IPS-18c (cell line): ENCODE measurements around the gene TMOD3.

Experiments used
- H3K4me3 ChIP-seq: 2 replicates; pipeline ENCODE4 v1.7.0; 2013; ENCODE audit warnings: low read depth, mild to moderate bottlenecking, low read length, moderate library complexity; ENCODE audit not compliant: insufficient read depth
- H3K9me3 ChIP-seq: one replicate; pipeline ENCODE4 v1.6.1; 2013; ENCODE audit warnings: mild to moderate bottlenecking, low read length, moderate library complexity; ENCODE audit not compliant: control insufficient read depth, insufficient read depth

Gene TMOD3

DNA sequence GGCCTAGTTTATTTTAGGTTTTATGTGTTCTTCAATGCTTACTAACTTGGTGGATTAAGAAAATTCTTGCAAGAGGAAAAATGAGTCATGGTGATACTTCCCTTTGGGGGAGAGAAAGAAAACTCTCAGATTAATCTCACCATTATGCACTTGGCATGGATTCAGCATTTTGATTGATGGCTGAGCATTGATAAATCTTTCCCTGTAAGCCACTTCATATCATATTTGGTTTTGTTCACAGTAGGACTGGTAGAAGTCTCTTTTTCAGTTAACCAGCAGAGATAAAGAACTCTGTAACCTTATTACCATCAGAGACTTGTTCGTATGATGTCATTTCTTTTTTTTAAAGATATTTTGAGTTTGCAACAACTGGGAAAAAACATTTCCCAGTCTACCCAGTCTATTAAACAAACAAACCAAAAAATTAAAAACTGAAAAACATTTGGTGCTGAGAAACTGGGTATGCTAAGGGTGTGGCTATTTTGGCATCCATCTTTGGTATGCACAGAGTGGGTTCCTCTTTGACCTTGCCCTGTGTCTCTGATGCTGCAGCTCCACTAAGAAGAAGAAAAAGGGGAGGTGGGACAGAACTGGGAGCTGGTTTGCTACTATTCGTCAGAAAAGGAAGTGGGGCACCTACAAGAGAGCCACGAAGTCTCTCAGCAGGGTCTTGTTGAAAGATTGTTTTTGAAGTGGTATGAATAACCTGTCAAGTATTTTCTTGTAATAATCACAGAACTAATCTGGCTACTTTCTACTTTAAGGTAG is 17.2 kb downstream of the TMOD3 start:
- Histone ChIP-seq H3K9me3 (no peaks in the 10 kb centered on the region), H3K4me3 (no peak overlapping the region)

DNA sequence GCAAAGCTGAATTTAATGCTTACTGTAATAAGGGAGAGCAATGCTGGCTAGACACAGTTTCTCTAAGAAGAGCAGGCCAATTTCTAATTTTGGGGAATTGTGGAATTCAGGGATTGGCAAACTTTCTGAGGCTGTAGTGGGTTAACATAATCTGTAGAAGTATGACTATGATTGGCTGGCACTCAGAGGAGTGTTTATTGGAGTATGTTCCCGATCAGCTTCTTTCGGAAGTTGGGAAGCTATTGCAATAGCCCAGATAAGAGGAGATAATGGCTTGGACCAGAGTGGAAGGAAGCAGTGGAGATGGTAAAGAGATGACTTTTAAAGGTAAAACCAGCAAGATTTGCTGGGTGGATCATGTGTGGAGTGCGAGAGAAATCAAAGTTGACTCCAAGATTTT is 19.4 kb downstream of the TMOD3 start:
- Histone ChIP-seq H3K4me3 (no peak overlapping the region), H3K9me3 (no peaks in the 10 kb centered on the region)

DNA sequence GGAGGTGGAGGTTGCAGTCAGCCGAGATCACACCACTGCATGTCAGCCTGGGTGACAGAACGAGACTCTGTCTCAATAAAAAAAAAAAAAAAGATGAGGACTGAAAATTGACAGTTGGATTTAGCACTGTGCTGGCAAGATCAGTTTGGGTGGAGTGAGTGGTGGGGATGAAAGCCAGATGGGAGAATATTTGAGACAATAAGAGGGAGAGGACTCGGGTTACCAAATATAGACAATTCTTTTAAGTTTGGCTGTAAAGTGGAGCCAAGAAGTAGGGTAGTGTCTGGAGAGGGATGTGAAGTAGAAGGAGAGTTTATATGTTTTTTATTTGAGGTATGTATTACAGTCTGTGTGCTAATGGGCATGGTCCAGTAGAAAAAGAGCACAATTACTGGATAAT is 20.4 kb downstream of the TMOD3 start:
- Histone ChIP-seq H3K4me3 (no peak overlapping the region), H3K9me3 (no peaks in the 10 kb centered on the region)

DNA sequence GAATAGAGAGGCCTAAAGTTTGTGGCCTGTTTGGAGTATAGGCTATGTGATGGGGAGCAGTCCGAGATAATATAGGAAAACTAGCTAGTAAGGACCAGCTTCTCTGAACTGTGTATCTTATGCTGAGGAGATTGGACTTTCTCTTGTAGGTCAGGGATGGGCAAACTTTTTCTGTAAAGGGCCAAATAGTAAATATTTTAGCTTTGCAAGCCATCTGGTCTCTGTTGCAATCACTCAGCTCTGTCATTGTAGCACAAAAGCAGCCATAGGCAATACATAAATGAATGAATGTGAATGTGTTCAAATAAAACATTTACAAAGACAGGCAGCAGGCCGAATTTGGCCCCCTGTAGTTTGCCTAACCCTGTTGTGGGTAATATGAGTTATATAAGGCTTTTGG is 24.5 kb downstream of the TMOD3 start:
- no peaks in the 10 kb centered on the region for H3K9me3 ChIP-seq
- no peak overlapping the region for H3K4me3 ChIP-seq

DNA sequence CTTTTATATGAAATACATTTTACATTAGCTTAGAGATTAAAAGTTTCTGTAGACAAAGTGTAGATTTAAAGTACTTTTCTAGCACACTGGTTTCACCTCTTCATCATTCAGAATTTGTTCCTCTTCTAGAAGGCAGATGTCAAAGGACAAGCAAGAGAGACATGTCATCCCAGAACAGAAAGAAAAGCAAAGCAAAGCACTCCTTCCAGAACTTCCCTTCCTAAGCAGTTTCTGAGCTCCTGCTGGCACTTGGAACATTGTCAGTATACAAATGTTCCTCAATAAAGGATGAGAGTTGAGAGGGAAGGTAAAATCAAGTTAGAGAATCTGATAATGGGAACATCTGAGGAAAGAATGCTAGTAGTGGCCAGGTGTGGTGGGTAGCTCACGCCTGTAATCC is 26.2 kb downstream of the TMOD3 start:
- H3K4me3 ChIP-seq = no peak overlapping the region

DNA sequence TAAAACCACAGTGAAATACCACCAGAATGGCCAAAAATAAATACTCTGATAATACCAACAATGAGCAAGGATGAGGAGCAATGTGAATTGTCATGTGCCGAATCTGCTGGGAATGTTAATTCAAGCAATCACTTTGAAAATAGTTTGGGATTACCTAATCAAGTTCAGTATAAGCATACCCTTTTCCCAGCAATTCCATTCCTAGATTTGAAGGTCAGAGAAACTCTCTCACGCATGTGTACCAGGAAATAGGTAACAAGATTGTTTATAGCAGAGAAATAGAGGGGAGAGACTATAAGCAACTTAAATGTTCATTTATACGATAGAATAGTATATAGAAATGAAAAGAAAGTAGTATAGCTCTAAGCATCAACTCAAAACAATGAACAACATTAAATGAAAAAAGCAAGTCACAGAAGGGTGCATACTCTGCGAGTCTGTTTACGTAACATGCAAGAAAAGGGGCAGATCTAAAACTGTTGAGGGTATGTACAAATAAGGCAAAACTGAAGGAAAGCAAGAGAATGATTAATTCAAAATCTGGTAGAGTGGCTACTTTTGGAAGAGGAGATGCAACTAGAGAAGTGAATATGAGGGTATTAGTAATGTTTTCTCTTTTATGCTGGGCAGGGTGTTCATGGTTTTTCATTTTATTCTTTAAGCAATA is 27.4 kb downstream of the TMOD3 start:
- Histone ChIP-seq H3K4me3 (no peak overlapping the region), H3K9me3 (no peaks in the 10 kb centered on the region)

More for the DNA sequence above, 26.2 kb downstream of the TMOD3 start:
- no peaks in the 10 kb centered on the region for H3K9me3 ChIP-seq

DNA sequence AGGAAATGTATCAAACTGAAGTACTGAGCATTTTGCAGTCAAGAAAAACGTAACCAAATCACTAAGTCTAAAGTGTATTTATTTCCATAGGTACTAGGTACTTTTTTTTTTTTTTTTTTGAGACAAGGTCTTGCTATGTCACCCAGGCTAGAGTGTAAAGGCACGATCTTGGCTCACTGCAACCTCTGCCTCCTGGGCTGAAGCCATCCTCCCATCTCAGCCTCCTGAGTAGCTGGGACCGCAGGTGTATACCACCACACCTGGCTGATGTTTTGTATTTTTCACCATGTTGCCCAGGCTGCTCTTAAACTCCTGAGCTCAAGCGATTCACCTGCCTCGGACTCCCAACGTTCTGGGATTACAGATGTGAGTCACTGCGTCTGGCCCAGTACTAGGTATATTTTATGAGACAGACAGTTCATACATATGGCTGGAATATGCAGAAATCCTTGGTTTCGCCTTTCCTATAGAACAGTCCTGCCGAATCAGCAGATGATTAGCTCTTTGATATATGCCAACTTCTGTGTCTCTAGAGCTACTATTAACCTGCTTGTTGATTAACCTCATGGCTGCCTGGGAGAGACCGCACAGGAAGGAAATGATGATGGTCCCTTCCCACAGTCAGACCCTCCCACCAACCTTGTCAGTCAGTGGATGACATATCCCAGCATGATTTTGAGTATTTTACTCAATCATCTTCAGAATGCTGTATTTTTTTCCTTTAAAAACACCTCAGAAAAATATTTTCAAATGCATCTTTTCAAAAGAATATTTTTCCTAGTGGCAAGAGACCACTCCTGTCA is 32.3 kb downstream of the TMOD3 start:
- H3K9me3 ChIP-seq = no peaks in the 10 kb centered on the region
- H3K4me3 ChIP-seq = no peak overlapping the region

DNA sequence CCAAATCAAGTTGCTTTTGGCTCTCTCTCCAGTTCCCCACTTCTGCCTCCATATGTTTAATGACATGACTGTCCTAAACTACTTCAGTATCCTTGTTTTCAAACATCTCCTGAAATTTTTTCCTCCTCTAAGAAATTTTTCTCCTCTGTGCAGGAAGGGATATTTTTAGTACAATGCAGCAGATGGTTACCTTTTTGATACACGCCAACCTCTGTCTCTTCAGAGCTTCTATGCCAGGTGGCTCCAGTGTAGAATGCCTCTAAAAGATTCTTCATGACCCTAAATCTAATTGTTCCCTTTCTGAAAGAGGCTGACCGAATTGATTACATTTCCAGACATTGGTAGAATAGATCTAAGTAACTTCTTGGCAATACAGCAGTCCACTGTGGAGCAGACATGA is 33.7 kb downstream of the TMOD3 start:
- no peak overlapping the region for H3K4me3 ChIP-seq
- no peaks in the 10 kb centered on the region for H3K9me3 ChIP-seq

DNA sequence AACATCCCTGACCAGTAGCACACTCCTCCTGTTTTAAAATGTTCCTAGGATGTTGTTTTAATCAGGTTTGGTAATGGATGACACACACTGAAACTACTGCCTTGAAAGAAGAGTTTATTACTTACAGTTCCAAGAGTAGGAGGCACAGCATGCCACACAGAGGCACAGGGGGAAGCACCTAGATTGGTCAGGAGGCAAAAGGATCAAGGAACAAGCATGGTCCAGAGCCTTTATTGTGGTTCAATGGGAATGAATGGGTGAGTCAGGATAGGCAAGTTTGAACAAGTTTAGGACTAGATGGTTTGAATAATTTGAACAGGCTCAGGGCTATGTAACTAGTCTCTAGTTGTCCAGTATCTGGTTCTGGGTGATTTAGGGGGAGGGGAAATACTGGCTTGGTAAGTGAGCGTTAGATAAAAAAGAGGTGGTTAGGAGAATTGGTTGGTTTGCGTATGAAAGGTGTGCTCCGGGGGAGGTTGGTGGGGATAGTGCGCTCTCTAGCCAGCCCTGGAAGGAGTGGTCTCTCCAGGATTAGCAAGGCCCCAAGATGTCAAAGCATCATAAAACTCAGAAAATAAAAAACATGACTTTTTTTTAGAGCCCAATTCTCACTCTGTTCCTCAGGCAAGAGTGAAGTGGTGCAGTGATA is 35.1 kb downstream of the TMOD3 start:
- Histone ChIP-seq H3K9me3 (no peaks in the 10 kb centered on the region), H3K4me3 (peak overlapping the region; percentile 16; the same call in 1 of the 2 replicates)

DNA sequence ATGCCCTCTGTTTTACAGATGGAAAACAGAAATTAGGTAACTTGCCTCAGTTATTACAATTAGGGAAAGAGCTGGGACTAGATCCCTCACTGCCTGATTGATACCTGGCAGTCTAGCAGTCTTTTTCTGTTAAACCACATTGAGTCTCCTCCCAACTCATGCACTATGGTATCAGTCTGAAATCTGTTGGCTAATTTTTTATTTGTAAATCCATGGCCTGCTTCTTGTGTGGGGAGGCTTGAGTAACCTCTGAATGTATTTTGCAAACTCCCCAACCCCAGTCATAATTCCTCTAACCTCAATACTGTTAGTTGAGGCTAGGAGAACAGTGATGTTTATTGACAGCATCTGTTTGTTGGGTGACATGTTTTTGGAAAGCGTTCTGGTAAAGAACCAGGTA is 35.9 kb downstream of the TMOD3 start:
- H3K4me3 ChIP-seq = no peak overlapping the region
- no peaks in the 10 kb centered on the region for H3K9me3 ChIP-seq

DNA sequence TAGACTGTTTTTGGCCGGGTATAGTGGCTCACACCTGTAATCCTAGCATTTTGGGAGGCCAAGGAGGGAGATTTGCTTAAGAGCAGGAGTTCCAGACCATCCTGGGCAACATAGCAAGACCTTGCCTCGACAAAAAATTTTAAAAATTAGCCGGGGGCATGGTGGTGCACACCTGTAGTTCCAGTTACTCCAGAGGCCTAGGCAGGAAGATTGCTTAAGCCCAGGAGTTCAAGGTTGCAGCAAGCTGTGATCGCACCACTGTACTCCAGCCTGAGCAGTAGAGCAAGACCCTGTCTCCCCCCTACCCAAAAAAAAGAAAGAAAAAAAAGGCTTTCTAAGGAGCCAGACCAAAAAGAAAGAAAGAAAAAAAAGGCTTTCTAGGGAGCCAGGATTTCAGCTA is 36.7 kb downstream of the TMOD3 start:
- no peaks in the 10 kb centered on the region for H3K9me3 ChIP-seq
- no peak overlapping the region for H3K4me3 ChIP-seq

DNA sequence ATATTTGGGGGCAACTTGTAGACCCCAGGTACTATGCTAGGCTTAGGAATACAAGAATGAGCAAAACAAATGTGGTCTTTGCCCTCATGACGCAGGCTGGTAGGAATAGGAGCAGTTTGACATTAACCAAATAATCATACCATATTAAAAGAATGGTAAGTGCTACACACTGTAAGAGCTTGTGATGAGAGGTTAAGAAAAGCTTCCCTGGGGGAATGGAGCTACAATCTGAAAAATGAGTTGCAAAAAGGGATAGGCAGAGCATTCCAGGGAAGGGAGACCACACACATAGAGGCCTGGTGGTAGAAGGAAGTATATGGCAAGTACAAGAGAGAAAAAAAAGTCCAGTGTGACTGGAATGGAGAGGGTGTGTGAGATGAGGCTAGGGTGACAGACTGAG is 37.3 kb downstream of the TMOD3 start:
- Histone ChIP-seq H3K4me3 (no peak overlapping the region), H3K9me3 (no peaks in the 10 kb centered on the region)

DNA sequence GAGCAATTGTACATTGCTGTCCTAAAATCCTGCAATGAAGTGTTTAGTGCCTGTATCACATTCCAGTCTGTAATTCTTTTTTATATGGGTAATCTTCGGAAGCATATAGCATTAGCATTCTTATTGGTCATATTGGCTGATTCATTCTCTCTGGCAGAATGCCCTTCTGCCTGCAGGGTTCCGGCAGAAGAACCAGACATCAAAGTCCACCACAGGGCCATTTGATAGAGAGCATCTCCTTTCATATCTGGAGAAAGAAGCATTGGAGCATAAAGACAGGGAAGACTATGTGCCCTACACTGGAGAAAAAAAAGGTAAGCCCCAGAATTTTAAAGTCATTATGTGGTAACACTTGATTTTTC is 39.6 kb downstream of the TMOD3 start:
- Histone ChIP-seq H3K4me3 (no peak overlapping the region), H3K9me3 (no peaks in the 10 kb centered on the region)

DNA sequence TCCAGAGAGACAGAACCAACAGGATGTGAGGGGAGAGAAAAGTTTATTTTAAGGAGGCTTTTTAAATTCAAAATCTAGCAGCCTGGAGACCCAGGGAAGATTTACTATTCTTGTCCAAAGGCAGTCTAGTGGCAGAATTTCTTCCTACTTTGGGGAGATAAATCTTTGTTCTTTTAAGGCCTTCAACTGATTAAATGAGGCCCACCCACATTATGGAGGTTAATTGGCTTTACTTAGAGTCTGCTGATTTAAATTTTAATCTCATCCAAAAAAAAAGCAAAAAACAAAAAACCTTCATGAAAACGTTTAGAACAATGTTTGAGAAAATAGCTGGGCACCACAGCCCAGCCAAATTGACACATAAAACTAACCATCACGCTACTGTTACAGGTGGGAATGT is 41.3 kb downstream of the TMOD3 start:
- no peak overlapping the region for H3K4me3 ChIP-seq
- H3K9me3 ChIP-seq = no peaks in the 10 kb centered on the region

DNA sequence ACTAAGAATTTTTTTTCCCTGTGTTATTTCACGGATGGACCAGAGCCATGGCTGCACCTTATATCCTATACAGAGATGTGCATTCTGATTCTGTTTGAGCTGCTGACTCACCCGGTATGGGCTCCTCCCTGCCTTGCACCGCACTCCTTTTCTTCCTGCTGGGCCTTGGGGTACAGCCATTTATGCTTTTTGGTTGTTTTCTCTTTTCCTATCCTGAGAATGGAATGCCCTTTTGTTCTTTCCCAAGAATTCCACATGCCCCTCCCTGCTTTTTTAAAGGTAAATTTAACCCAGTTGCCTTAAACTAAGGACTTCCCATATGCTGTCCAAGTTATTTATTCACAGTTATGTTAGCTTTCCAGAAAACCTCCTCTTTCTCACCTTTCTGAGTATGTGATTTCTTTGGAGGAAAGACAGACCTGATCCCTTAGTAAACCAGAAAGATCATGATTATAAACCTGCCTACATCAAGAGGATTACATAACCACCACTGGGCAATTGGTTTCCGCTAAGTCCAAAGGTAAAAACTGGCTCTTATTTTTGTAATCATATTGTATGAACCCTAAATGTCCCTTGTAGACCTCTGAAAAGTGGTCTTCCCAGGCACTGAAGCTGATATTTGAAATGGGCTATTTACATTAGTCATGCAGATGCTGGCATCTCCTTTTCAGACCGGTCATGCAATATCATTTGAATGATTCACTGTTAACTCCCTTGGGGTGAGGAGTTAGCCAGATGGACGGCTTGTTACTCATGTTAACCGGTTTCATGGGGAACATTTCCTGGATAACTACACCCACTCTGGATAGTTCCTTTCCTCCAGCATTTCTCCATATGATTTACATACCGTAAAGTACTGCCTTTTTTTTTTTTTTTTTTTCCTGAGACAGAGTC is 45.5 kb downstream of the TMOD3 start:
- Histone ChIP-seq H3K4me3 (no peak overlapping the region), H3K9me3 (no peaks in the 10 kb centered on the region)

DNA sequence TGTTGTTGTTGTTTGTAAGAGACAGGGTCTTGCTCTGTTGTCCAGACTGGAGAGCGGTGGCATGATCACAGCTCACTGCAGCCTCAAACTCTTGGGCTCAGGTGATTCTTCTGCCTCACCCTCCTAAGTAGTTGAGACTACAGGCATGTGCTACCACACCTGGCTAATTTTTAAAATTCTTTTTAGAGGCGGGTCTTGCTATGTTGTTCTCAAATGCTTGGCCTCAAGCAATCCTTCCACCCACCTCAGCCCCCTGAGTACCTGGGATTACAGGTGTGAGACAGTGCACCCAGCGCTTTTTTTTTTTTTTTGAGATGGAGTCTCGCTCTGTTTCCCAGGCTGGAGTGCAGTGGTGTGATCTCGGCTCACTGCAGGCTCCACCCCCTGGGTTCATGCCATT is 46.7 kb downstream of the TMOD3 start:
- Histone ChIP-seq H3K9me3 (no peaks in the 10 kb centered on the region), H3K4me3 (no peak overlapping the region)
